WI38 (cell line): Measurements from ENCODE around the gene GPR65.

Source experiments
- H3K4me3 ChIP-seq: 2 replicates; pipeline ENCODE4 v1.5.1; 2011; ENCODE audit warnings: low read depth, mild to moderate bottlenecking, control low read depth, low read length
- TF ChIP-seq, protein P1 (sequence below): IDR thresholded peaks from 2 replicates; pipeline ENCODE4 v1.5.1; 2012; ENCODE audit warnings: low read depth, mild to moderate bottlenecking, control low read depth, low read length

Gene GPR65

GRCh38 chr14:88029500-88029899, 24.6 kb downstream of the GPR65 start:
- TF ChIP-seq, protein P1, sequence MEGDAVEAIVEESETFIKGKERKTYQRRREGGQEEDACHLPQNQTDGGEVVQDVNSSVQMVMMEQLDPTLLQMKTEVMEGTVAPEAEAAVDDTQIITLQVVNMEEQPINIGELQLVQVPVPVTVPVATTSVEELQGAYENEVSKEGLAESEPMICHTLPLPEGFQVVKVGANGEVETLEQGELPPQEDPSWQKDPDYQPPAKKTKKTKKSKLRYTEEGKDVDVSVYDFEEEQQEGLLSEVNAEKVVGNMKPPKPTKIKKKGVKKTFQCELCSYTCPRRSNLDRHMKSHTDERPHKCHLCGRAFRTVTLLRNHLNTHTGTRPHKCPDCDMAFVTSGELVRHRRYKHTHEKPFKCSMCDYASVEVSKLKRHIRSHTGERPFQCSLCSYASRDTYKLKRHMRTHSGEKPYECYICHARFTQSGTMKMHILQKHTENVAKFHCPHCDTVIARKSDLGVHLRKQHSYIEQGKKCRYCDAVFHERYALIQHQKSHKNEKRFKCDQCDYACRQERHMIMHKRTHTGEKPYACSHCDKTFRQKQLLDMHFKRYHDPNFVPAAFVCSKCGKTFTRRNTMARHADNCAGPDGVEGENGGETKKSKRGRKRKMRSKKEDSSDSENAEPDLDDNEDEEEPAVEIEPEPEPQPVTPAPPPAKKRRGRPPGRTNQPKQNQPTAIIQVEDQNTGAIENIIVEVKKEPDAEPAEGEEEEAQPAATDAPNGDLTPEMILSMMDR: no peak
- no peak overlapping the region for H3K4me3 ChIP-seq

- TF ChIP-seq, protein P1: no peak
- no peak overlapping the region for H3K4me3 ChIP-seq
Observed at GRCh38 chr14:88030079-88030478, 25.1 kb downstream of the GPR65 start.

DNA sequence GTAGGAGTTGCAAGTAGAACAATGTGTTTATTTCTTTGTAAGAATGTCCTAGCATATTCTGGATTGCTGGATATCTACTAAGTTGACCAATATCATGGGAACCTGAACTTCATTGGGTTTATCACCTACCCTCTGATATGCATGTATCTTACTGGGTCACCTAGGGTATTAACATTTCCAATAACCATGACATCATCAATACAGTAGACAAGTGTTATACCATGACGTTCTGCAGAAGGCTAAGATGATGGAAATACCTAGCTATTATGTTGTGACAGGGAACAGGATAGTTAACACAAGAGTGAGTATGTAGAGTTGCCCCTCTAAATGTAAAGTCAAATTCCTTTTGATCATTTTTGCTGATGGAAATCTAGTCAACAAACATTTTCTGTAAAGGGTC, 26.0 kb downstream of the GPR65 start:
- no peak overlapping the region for H3K4me3 ChIP-seq
- TF ChIP-seq, protein P1: no peak

GRCh38 chr14:88032373-88032772, 27.4 kb downstream of the GPR65 start:
- TF ChIP-seq, protein P1: no peak
- H3K4me3 ChIP-seq: no peak overlapping the region

DNA sequence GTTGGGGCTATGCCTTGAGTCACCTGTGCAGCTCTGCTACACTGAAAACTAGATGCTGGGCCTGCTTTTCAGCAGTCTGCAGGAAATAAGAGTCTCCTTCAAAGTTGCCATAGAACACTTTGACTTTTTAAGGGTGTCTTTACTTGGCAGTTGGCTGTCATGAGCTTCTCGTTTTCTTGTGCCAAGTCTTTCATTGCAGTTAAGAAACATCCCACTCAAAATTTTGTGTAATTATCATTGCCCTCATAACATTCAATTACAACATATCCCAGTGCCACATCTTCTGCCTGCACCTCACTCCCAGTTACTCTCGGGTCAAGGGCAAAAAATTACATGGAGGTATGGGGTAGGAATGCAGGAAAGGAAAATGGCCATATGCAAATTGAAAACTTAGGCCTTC, 29.1 kb downstream of the GPR65 start:
- no peak overlapping the region for H3K4me3 ChIP-seq
- TF ChIP-seq, protein P1: no peak

- TF ChIP-seq, protein P1: no peak
- H3K4me3 ChIP-seq: no peak overlapping the region
Observed at GRCh38 chr14:88036422-88036821, 31.5 kb downstream of the GPR65 start.

DNA sequence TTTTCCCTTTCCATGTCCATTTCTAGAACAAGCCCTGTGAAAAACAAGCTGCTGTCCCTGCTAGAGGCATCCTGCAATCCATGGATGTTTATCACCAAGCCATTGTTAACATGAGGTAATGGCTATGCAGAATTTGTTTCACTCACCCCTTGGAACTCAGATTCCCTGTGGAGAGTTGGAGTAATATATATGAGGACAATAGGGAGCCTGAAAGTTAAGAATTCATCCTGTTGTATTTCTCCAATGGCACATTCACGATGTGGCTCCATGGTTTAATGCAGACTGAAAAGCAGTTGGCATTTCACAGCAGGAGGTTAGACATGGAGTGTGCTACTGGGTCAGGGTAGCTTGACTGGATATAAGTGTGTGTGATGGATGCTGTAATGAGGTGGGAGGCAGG, 32.4 kb downstream of the GPR65 start:
- no peak overlapping the region for H3K4me3 ChIP-seq
- TF ChIP-seq, protein P1: no peak
